ENCODE results near the gene ARSG. TPM values are rescaled to one million over a fixed set of nuclear protein-coding genes. Genes with fewer than 3 reads are reported as not detected.

ARSG gene
- total RNA-seq, 2 experiments from 2014 or later = 26.1 to 53.0 TPM

DNA sequence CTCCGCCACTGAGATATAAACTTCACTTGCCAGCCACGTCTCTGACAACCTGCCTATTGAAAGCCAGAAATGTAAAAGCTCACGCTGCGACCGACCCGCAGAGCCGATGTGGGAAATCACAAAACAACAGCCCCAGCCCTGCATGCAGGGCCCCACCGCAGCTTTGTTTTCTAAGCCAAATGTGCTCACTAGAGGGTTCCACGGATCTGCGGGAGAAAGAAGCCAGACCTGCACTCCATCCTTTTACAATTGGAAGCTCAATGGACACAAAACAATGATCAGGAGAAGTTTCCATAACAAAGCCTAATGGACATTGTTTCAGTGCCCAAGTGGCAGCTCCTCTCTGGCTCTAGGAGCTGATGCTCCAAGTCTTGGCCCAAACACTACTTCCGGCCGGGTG lies 132.9 kb downstream of the ARSG start:
- no peak overlapping the region for H3K4me2 ChIP-seq (ENCODE audit: low read length)
- no peaks in the 10 kb centered on the region for H3K79me2 ChIP-seq (ENCODE audit: insufficient read depth, low read depth, low read length)
- H3K36me3 ChIP-seq (ENCODE audit: insufficient read depth, low read length) = peaks cover 13% of the 10 kb centered on the region; the same call in 1 of the 2 replicates
- no peaks in the 10 kb centered on the region for H4K20me1 ChIP-seq (ENCODE audit: insufficient read depth, low read length)
- TF ChIP-seq CTCF (conservative IDR thresholded peaks at IDR 0.05; ENCODE audit: low read length) (no peak), EZH2phosphoT487 (IDR thresholded peaks at IDR 0.05; ENCODE audit: borderline replicate concordance, low read depth, low read length) (no peak)
- DNase-seq (ENCODE audit: low spot score) = no peak
- ChIA-PET CTCF (ENCODE audit: unreplicated experiment) (no interaction called here), POLR2A (interaction anchor here (0.5 to 0.6 kb wide), 2 partner anchors 42 to 181 kb away, joined by 3 to 4 read pairs; no protein-coding TSS in a partner anchor)
- BruUV-seq (replicated peaks) = no TSS peak
- no peak overlapping the region for H2AFZ ChIP-seq (ENCODE audit: low read length)
- H3K27ac ChIP-seq (ENCODE audit: low read depth, low read length, poor library complexity, severe bottlenecking) = no peak overlapping the region
- no peaks in the 10 kb centered on the region for H3K9me3 ChIP-seq (ENCODE audit: low read length)
- H3K4me1 ChIP-seq (ENCODE audit: insufficient read depth, low read length, poor library complexity, severe bottlenecking) = no peaks in the 10 kb centered on the region
- no peaks in the 10 kb centered on the region for H3K9me2 ChIP-seq (ENCODE audit: insufficient read depth, low read length)
- intact Hi-C loops (cut with micrococcal nuclease; ENCODE audit: unreplicated experiment) = no loop called here
- H3K4me3 ChIP-seq (ENCODE audit: low read depth, low read length, poor library complexity, severe bottlenecking) = no peak overlapping the region

- POLR2A ChIA-PET = interaction anchor here (0.5 to 0.6 kb wide), 2 partner anchors 133 to 181 kb away, joined by 3 read pairs; no protein-coding TSS in a partner anchor
- TF ChIP-seq CTCF (conservative IDR thresholded peaks at IDR 0.05; ENCODE audit: low read length) = no peak
- no peak for TF ChIP-seq EZH2phosphoT487 (IDR thresholded peaks at IDR 0.05; ENCODE audit: borderline replicate concordance, low read depth, low read length)
These were observed 133.6 kb downstream of the ARSG start for GRCh38 chr17:68424861-68425260.

DNA sequence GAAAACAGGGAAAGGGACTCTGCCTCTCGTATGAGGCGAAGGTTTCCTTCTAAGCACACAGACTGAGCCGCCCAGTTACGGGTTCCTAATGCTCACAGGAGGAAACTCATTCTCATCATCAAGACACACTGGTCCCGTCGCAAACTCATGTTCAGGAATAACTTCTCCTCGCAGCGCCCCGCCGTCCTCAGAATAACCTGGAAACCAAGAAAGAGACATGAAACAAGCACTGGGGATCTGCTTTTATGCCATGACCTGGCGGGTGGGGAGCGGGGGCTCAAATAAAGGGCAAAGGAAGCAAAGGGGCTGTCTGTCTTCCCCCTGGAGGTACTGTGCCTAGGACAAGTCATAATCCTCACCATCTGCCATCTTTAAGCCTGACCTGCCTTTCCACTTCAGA lies 134.7 kb downstream of the ARSG start:
- Histone ChIP-seq H3K79me2 (ENCODE audit: insufficient read depth, low read depth, low read length) (no peaks in the 10 kb centered on the region), H3K9me2 (ENCODE audit: insufficient read depth, low read length) (no peaks in the 10 kb centered on the region), H2AFZ (ENCODE audit: low read length) (no peak overlapping the region), H3K4me1 (ENCODE audit: insufficient read depth, low read length, poor library complexity, severe bottlenecking) (no peaks in the 10 kb centered on the region), H3K27ac (ENCODE audit: low read depth, low read length, poor library complexity, severe bottlenecking) (no peak overlapping the region), H3K9me3 (ENCODE audit: low read length) (no peaks in the 10 kb centered on the region), H4K20me1 (ENCODE audit: insufficient read depth, low read length) (no peaks in the 10 kb centered on the region), H3K36me3 (ENCODE audit: insufficient read depth, low read length) (peaks cover 13% of the 10 kb centered on the region; the same call in 1 of the 2 replicates), H3K4me2 (ENCODE audit: low read length) (no peak overlapping the region), H3K4me3 (ENCODE audit: low read depth, low read length, poor library complexity, severe bottlenecking) (no peak overlapping the region)
- no peak for DNase-seq (ENCODE audit: low spot score)
- POLR2A ChIA-PET = no interaction called here
- intact Hi-C loops (cut with micrococcal nuclease; ENCODE audit: unreplicated experiment) = no loop called here
- BruUV-seq (replicated peaks) = no TSS peak
- TF ChIP-seq CTCF (conservative IDR thresholded peaks at IDR 0.05; ENCODE audit: low read length) (no peak), EZH2phosphoT487 (IDR thresholded peaks at IDR 0.05; ENCODE audit: borderline replicate concordance, low read depth, low read length) (no peak)
- CTCF ChIA-PET (ENCODE audit: unreplicated experiment) = no interaction called here

More at GRCh38 chr17:68424861-68425260, 133.6 kb downstream of the ARSG start:
- no peaks in the 10 kb centered on the region for H3K4me1 ChIP-seq (ENCODE audit: insufficient read depth, low read length, poor library complexity, severe bottlenecking)
- no peak overlapping the region for H2AFZ ChIP-seq (ENCODE audit: low read length)
- H3K9me2 ChIP-seq (ENCODE audit: insufficient read depth, low read length) = no peaks in the 10 kb centered on the region
- H3K9me3 ChIP-seq (ENCODE audit: low read length) = no peaks in the 10 kb centered on the region
- H3K36me3 ChIP-seq (ENCODE audit: insufficient read depth, low read length) = peaks cover 13% of the 10 kb centered on the region; the same call in 1 of the 2 replicates
- H3K4me2 ChIP-seq (ENCODE audit: low read length) = no peak overlapping the region
- no peak for DNase-seq (ENCODE audit: low spot score)
- no peaks in the 10 kb centered on the region for H4K20me1 ChIP-seq (ENCODE audit: insufficient read depth, low read length)
- no peak overlapping the region for H3K27ac ChIP-seq (ENCODE audit: low read depth, low read length, poor library complexity, severe bottlenecking)
- no peak overlapping the region for H3K4me3 ChIP-seq (ENCODE audit: low read depth, low read length, poor library complexity, severe bottlenecking)
- no peaks in the 10 kb centered on the region for H3K79me2 ChIP-seq (ENCODE audit: insufficient read depth, low read depth, low read length)
- CTCF ChIA-PET (ENCODE audit: unreplicated experiment) = no interaction called here
- BruUV-seq (replicated peaks) = no TSS peak
- intact Hi-C loops (cut with micrococcal nuclease; ENCODE audit: unreplicated experiment) = no loop called here
